ENCODE results near the gene ST8SIA4.

ST8SIA4 gene

GRCh38 chr5:100832252-100833230 is 70.5 kb downstream of the ST8SIA4 start:
- FAIRE-seq (peak; percentile 90), DNase-seq (ENCODE audit: insufficient read length, low spot score) (no peak)

- FAIRE-seq, result peak; percentile 86
- DNase-seq (ENCODE audit: insufficient read length, low spot score), result no peak
Observed at GRCh38 chr5:100828898-100829356, 74.2 kb downstream of the ST8SIA4 start.

GRCh38 chr5:100828071-100828897 is 74.8 kb downstream of the ST8SIA4 start:
- FAIRE-seq, result peak; percentile 94
- no peak for DNase-seq (ENCODE audit: insufficient read length, low spot score)

- FAIRE-seq (no peak), DNase-seq (ENCODE audit: insufficient read length, low spot score) (no peak)
Observed at GRCh38 chr5:100827481-100827889, 75.6 kb downstream of the ST8SIA4 start.

- no peak for DNase-seq (ENCODE audit: insufficient read length, low spot score)
Observed at GRCh38 chr5:100826133-100826532, 76.9 kb downstream of the ST8SIA4 start.

GRCh38 chr5:100824635-100825034 is 78.4 kb downstream of the ST8SIA4 start:
- no peak for DNase-seq (ENCODE audit: insufficient read length, low spot score)
- FAIRE-seq, result no peak

More at GRCh38 chr5:100826133-100826532, 76.9 kb downstream of the ST8SIA4 start:
- peak; percentile 80 for FAIRE-seq

- no peak for DNase-seq (ENCODE audit: insufficient read length, low spot score)
- FAIRE-seq, result peak; percentile 35
Observed at GRCh38 chr5:100823812-100824211, 79.3 kb downstream of the ST8SIA4 start.

- DNase-seq (ENCODE audit: insufficient read length, low spot score) (no peak), FAIRE-seq (peak; percentile 76)
Observed at GRCh38 chr5:100821751-100822150, 81.3 kb downstream of the ST8SIA4 start.

- FAIRE-seq (peak; percentile 80), DNase-seq (ENCODE audit: insufficient read length, low spot score) (no peak)
Observed at GRCh38 chr5:100818340-100818739, 84.7 kb downstream of the ST8SIA4 start.

- DNase-seq (ENCODE audit: insufficient read length, low spot score) (no peak), FAIRE-seq (no peak)
Observed at GRCh38 chr5:100803397-100803796, 99.7 kb downstream of the ST8SIA4 start.

- FAIRE-seq (no peak), DNase-seq (ENCODE audit: insufficient read length, low spot score) (no peak)
Observed at GRCh38 chr5:100802208-100802607, 100.9 kb downstream of the ST8SIA4 start.

GRCh38 chr5:100800562-100800961 is 102.5 kb downstream of the ST8SIA4 start:
- FAIRE-seq, result peak; percentile 55
- no peak for DNase-seq (ENCODE audit: insufficient read length, low spot score)

GRCh38 chr5:100799166-100799565 is 103.9 kb downstream of the ST8SIA4 start:
- no peak for DNase-seq (ENCODE audit: insufficient read length, low spot score)
- FAIRE-seq, result no peak

- DNase-seq (ENCODE audit: insufficient read length, low spot score) (no peak), FAIRE-seq (no peak)
Observed at GRCh38 chr5:100797861-100798260, 105.2 kb downstream of the ST8SIA4 start.

- FAIRE-seq (no peak), DNase-seq (ENCODE audit: insufficient read length, low spot score) (no peak)
Observed at GRCh38 chr5:100796851-100797250, 106.2 kb downstream of the ST8SIA4 start.

GRCh38 chr5:100794844-100795243 is 108.2 kb downstream of the ST8SIA4 start:
- DNase-seq (ENCODE audit: insufficient read length, low spot score) (no peak), FAIRE-seq (no peak)

- no peak for FAIRE-seq
- no peak for DNase-seq (ENCODE audit: insufficient read length, low spot score)
Observed at GRCh38 chr5:100794218-100794617, 108.9 kb downstream of the ST8SIA4 start.

GRCh38 chr5:100792781-100793180 is 110.3 kb downstream of the ST8SIA4 start:
- DNase-seq (ENCODE audit: insufficient read length, low spot score) (no peak), FAIRE-seq (peak; percentile 47)

GRCh38 chr5:100791391-100791790 is 111.7 kb downstream of the ST8SIA4 start:
- DNase-seq (ENCODE audit: insufficient read length, low spot score) (no peak), FAIRE-seq (peak; percentile 37)

GRCh38 chr5:100790951-100791350 is 112.1 kb downstream of the ST8SIA4 start:
- FAIRE-seq (peak; percentile 64), DNase-seq (ENCODE audit: insufficient read length, low spot score) (no peak)

GRCh38 chr5:100790170-100790665 is 112.9 kb downstream of the ST8SIA4 start:
- no peak for DNase-seq (ENCODE audit: insufficient read length, low spot score)

More at GRCh38 chr5:100790170-100790665, 112.9 kb downstream of the ST8SIA4 start:
- FAIRE-seq, result peak; percentile 95

Measured in GM19239 (cell line).